ENCODE data around the gene MAP3K6. TPM values are rescaled to one million over a fixed set of nuclear protein-coding genes. Genes with fewer than 3 reads are reported as not detected.

Gene MAP3K6
- total RNA-seq = 15.0 and 15.8 TPM in 2 replicates

GRCh38 chr1:27366411-27367159 is at the start of gene MAP3K6:
MAP3K6 (minus strand) TSS chr1:27366961; CDS start chr1:27366597, 364 bp downstream.

GRCh38 chr1:27392096-27392777 is 25.5 kb upstream of the MAP3K6 start, which contains the start of gene GPR3:
GPR3 (plus strand) TSS chr1:27392622; CDS start chr1:27393799, 1,177 bp downstream.

GRCh38 chr1:27383039-27383605 is 16.4 kb upstream of the MAP3K6 start, which contains the start of gene CD164L2:
CD164L2 (minus strand) TSS chr1:27383333; CDS start chr1:27383239, 94 bp downstream.

GRCh38 chr1:27374362-27375086 is 7.8 kb upstream of the MAP3K6 start, which contains the start of gene FCN3:
FCN3 (minus strand) TSS chr1:27374824; CDS start chr1:27374818, 6 bp downstream.

GRCh38 chr1:27341525-27342252 is 25.1 kb downstream of the MAP3K6 start, which contains the start of gene SYTL1:
SYTL1 (plus strand) TSS chr1:27342022; CDS start chr1:27345335, 3,313 bp downstream.

GRCh38 chr1:27321813-27322568 is 44.8 kb downstream of the MAP3K6 start, which contains the start of gene TMEM222:
TMEM222 (plus strand) TSS chr1:27322163; CDS start chr1:27322198, 35 bp downstream.

Other genes starting within 250 kb of the MAP3K6 start
- gene SLC9A1, start 211.8 kb downstream of the MAP3K6 start, total RNA-seq = 4.4 and 4.6 TPM in 2 replicates
- gene WDTC1, start 132.3 kb downstream of the MAP3K6 start, total RNA-seq = 16.7 and 18.8 TPM in 2 replicates
- gene TMEM222, start 44.8 kb downstream of the MAP3K6 start, total RNA-seq = 22.3 and 23.3 TPM in 2 replicates
- 0.32 TPM in 1 of 2 replicates, not detected in the other for gene SYTL1, start 24.9 kb downstream of the MAP3K6 start, total RNA-seq
- not detected in 2 replicates for gene FCN3, start 7.9 kb upstream of the MAP3K6 start, total RNA-seq
- gene CD164L2, start 16.4 kb upstream of the MAP3K6 start, total RNA-seq = not detected in 2 replicates
- gene GPR3, start 25.7 kb upstream of the MAP3K6 start, total RNA-seq = 0.09 and 0.16 TPM in 2 replicates
- 15.8 and 19.2 TPM in 2 replicates for gene WASF2, start 123.2 kb upstream of the MAP3K6 start, total RNA-seq
- gene AHDC1, start 237.2 kb upstream of the MAP3K6 start, total RNA-seq = 5.2 and 6.7 TPM in 2 replicates

Data from bronchial smooth muscle cell (primary cell).